Measurements from ENCODE around the gene RPS6KA5. TPM values are rescaled to one million over a fixed set of nuclear protein-coding genes. Genes with fewer than 3 reads are reported as not detected.
"Not testable (repeated sequence)": the region's sequence is repeated elsewhere in the genome, so short reads cannot be mapped to it uniquely, and the experiment has no call there.

Gene RPS6KA5
- total RNA-seq, 1 experiment from 2014 or later: 2.9 TPM

GRCh38 chr14:91046488-91047072 lies 13.9 kb downstream of the RPS6KA5 start:
- H3K4me3 ChIP-seq: no peak overlapping the region
- DNase-seq: no peak
- H3K27me3 ChIP-seq: no peaks in the 10 kb centered on the region
- H3K36me3 ChIP-seq: no peaks in the 10 kb centered on the region
- no peaks in the 10 kb centered on the region for H3K9me3 ChIP-seq

DNA sequence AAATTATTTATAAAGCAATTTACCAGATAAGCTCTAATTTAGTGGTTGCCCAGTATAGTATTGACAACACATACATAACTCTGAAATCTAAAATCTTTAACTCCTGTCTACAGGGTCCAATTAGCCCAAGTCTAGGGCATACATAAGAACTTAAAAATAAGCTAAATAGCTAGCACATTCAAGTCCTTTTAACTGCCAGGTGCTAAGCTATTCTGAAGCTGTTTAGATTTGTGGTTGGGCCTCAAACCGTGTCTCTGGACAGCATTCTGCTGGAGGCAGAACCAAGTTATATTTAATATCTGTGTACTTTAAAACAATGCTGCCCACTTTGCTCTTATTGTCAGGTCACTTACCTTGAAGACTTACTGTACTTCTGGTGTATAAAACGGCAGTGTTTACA lies 19.0 kb downstream of the RPS6KA5 start:
- H3K27me3 ChIP-seq: no peaks in the 10 kb centered on the region
- no peak for DNase-seq
- H3K36me3 ChIP-seq: no peaks in the 10 kb centered on the region
- no peak overlapping the region for H3K4me3 ChIP-seq
- H3K9me3 ChIP-seq: no peaks in the 10 kb centered on the region

DNA sequence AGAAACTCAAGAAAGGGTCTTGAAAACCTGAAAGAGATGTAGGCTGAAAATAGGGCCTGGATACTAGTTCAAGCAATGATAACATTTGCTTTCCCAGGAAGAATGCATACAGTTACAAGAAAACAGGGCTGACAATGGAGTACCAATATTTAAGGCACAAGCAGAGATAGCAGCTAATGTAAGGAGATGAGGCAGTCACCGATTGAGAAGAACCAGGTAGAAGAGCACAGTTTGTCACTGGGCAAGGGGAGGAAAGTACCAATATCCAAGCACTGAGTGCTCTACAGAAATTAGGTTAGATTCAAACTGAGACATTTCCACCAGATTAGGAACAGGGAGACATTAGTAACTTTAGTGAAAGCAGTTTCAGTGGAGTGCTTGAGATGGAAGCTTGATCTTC lies 19.9 kb downstream of the RPS6KA5 start:
- Histone ChIP-seq H3K9me3 (no peaks in the 10 kb centered on the region), H3K27me3 (no peaks in the 10 kb centered on the region)
- no peak for DNase-seq

GRCh38 chr14:91038439-91038838 lies 22.0 kb downstream of the RPS6KA5 start:
- Histone ChIP-seq H3K36me3 (no peaks in the 10 kb centered on the region), H3K4me3 (no peak overlapping the region), H3K9me3 (no peaks in the 10 kb centered on the region), H3K27me3 (no peaks in the 10 kb centered on the region)
- peak; percentile 58 for DNase-seq

More for the DNA sequence above, 19.9 kb downstream of the RPS6KA5 start:
- H3K36me3 ChIP-seq: no peaks in the 10 kb centered on the region
- no peak overlapping the region for H3K4me3 ChIP-seq

- no peaks in the 10 kb centered on the region for H3K36me3 ChIP-seq
- H3K4me3 ChIP-seq: no peak overlapping the region
- H3K9me3 ChIP-seq: no peaks in the 10 kb centered on the region
- H3K27me3 ChIP-seq: no peaks in the 10 kb centered on the region
- DNase-seq: no peak
These were observed 23.5 kb downstream of the RPS6KA5 start for GRCh38 chr14:91036741-91037469.

DNA sequence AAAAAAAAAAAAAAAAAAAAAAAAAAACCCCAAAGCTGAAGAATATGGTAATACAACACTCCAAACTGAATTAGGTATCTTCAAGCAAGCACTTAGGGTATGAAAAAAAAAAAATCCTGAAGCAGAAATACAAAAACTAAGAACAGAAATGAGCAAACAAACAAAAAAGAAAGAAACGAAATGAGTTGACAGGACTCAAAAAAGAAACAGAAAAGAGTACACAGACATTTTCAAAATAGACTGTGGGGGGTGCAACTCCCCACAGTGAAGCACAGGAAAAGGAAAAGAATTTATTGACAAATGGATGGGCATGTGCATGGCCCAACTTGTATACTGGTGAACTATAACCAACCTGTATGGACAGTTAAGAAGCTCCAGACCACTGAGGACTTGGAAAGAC lies 24.6 kb downstream of the RPS6KA5 start:
- Histone ChIP-seq H3K36me3 (no peaks in the 10 kb centered on the region), H3K4me3 (no peak overlapping the region), H3K9me3 (no peaks in the 10 kb centered on the region), H3K27me3 (no peaks in the 10 kb centered on the region)
- no peak for DNase-seq

DNA sequence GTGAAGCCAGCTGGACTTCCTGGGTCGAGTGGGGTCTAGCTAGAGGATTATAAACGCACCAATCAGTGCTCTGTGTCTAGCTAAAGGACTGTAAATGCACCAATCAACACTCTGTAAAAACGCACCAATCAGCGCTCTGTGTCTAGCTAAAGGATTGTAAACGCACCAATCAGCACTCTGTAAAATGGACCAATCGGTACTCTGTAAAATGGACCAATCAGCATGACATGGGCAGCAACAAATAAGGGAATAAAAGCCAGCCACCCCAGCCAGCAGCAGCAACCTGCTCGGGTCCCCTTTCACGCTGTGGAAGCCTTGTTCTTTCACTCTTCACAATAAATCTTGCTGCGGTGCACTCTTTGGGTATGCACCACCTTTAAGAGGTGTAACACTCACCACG lies 26.1 kb downstream of the RPS6KA5 start:
- H3K36me3 ChIP-seq, DNase-seq, H3K9me3 ChIP-seq, H3K27me3 ChIP-seq, H3K4me3 ChIP-seq: not testable (repeated sequence)

DNA sequence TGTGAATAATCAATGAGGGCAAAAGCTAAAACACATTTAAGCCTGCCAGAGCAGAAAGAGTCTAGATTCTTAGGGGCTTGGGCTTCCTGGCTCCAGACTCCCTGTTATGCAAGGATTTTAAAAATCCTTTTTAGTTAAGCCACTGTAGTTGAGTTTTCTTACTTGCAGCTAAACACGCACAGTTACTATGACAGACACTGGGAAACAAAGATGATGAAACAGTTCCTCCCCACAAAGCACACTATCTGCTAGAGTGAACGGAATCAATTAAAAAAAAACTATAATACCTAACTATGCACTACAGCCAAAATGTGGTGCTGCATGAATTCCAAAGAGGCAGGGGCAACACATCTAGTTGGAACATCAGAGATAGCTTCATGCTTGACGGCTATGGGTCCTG lies 28.2 kb downstream of the RPS6KA5 start:
- DNase-seq: no peak
- Histone ChIP-seq H3K36me3 (no peaks in the 10 kb centered on the region), H3K27me3 (no peaks in the 10 kb centered on the region), H3K4me3 (no peak overlapping the region), H3K9me3 (no peaks in the 10 kb centered on the region)

DNA sequence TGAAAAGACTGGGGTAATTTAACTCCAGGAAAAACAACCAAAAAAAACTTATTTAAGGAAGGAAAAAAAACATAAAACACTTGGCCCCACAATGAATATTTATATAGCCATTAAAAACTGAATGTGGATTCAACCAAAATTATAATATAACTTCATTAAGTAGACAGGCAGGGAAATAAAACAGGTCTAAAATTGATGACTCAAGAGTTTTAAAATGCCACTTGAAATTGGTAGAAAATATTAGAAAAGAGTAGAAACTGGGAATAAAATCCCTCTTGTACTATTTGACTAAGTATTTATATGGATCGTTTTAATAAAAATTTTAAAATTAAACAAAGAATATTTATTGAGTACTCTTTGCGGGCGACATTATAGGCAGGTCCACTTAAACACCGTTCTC lies 28.8 kb downstream of the RPS6KA5 start:
- H3K9me3 ChIP-seq: no peaks in the 10 kb centered on the region
- H3K4me3 ChIP-seq: no peak overlapping the region
- H3K36me3 ChIP-seq: no peaks in the 10 kb centered on the region
- DNase-seq: no peak
- no peaks in the 10 kb centered on the region for H3K27me3 ChIP-seq

DNA sequence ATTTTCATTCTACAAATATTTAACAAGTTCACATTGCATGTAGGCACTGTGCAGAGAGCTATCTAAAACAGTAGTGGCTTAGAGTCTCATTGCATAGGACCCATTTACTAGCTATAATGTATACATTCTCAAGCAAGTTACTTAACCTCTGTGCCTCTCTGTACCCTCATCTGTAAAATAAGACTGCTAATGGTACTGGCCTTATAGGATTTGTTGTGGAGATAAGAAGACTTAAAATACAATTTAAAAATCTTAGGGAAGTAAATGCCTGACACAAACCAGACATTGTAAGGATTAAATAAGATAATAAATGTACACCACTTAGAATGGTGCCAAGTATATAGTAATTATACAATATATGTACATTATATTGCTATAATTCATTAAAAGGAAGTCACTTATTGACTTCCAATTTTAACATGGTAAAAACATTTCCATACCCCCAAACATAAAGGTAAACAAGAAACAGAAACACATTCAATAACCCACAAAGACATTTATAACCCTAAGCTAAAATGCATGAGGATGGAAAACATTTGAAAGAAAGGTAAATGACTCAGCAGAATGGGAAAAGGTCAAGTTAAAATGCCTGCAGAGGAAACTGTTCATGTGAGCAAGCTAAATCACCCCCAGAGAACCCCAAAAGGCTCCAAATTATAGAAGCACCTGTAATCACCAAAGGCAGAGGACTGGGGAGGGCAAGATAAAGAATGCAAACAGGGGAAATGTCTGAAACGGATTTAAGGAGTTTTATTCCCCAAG lies 30.8 kb downstream of the RPS6KA5 start:
- Histone ChIP-seq H3K36me3 (no peaks in the 10 kb centered on the region), H3K27me3 (no peaks in the 10 kb centered on the region), H3K4me3 (no peak overlapping the region), H3K9me3 (no peaks in the 10 kb centered on the region)
- no peak for DNase-seq

- DNase-seq: no peak
- Histone ChIP-seq H3K36me3 (no peaks in the 10 kb centered on the region), H3K9me3 (no peaks in the 10 kb centered on the region), H3K4me3 (no peak overlapping the region), H3K27me3 (no peaks in the 10 kb centered on the region)
These were observed 32.9 kb downstream of the RPS6KA5 start for GRCh38 chr14:91027561-91027960.

- not testable (repeated sequence) for H3K36me3 ChIP-seq, H3K27me3 ChIP-seq, DNase-seq, H3K9me3 ChIP-seq
- H3K4me3 ChIP-seq: peak overlapping the region; percentile 20; the same call in 1 of the 2 replicates
These were observed 37.8 kb downstream of the RPS6KA5 start for GRCh38 chr14:91022622-91023028.

DNA sequence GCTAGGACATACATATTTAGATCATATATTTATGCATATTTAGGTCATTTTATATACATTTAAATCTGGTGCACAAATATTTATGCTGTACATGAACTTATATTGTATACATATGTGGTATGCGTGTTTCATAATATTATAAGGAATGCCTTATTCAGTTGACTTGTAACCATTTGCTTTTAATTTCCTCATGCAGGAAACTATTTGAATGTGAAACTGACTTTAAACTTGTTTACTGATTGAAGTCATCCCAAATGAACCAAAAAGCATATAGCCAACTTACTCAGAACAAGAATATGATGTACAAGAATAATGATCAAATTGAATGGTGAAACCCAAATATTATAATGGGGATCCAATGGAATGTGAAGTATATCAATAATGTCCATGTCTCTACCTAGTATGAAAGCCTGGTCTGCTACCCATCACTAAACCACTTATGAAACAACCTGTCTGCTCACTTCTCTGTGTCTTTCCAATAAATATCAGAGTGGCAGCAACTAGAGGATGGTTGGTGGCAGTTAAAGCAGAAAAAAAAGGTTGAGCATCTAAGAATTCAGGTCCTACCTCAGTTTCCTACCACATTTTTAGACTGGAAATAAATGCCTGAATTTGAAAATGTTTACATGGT lies 38.3 kb downstream of the RPS6KA5 start:
- H3K27me3 ChIP-seq: no peaks in the 10 kb centered on the region
- peak overlapping the region; percentile 20; the same call in 1 of the 2 replicates for H3K4me3 ChIP-seq
- no peaks in the 10 kb centered on the region for H3K36me3 ChIP-seq
- H3K9me3 ChIP-seq: no peaks in the 10 kb centered on the region
- DNase-seq: no peak

- Histone ChIP-seq H3K27me3 (no peaks in the 10 kb centered on the region), H3K36me3 (no peaks in the 10 kb centered on the region)
- no peak for DNase-seq
These were observed 39.3 kb downstream of the RPS6KA5 start for GRCh38 chr14:91021115-91021514.

GRCh38 chr14:91019673-91020072 lies 40.8 kb downstream of the RPS6KA5 start:
- Histone ChIP-seq H3K9me3 (no peaks in the 10 kb centered on the region), H3K36me3 (no peaks in the 10 kb centered on the region), H3K4me3 (no peak overlapping the region), H3K27me3 (no peaks in the 10 kb centered on the region)
- no peak for DNase-seq

More at GRCh38 chr14:91021115-91021514, 39.3 kb downstream of the RPS6KA5 start:
- H3K4me3 ChIP-seq: no peak overlapping the region
- H3K9me3 ChIP-seq: no peaks in the 10 kb centered on the region

- H3K9me3 ChIP-seq: no peaks in the 10 kb centered on the region
- H3K36me3 ChIP-seq: no peaks in the 10 kb centered on the region
- H3K27me3 ChIP-seq: no peaks in the 10 kb centered on the region
- no peak overlapping the region for H3K4me3 ChIP-seq
- no peak for DNase-seq
These were observed 42.0 kb downstream of the RPS6KA5 start for GRCh38 chr14:91018481-91018880.

DNA sequence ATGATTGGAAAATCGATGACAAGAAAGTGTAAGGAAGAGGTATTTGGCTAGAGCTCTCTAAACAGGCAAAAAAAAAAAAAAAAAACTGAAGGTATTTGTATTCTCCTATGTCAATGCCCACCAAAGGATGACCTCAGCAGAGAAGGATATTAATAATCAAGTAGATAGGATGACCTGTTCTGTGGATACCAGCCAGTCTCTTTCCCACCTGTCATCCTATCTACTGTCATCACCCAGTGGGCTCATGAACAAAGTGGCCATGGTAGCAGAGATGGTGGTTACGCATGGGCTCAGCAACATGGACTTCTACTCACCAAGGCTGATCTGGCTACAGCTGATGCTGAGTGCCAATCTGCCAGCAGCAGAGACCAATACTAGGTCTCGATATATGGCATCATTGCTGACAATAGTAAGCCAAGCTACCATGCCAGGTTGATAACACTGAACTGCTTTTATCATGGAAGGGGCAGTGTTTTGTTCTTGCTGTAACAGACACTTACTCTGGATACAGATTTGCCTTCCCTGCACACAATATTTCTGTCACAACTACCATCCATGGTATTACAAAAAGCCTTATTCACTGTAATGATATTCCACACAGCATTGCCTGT lies 43.5 kb downstream of the RPS6KA5 start:
- DNase-seq: no peak
- Histone ChIP-seq H3K9me3 (no peaks in the 10 kb centered on the region), H3K4me3 (no peak overlapping the region), H3K27me3 (no peaks in the 10 kb centered on the region), H3K36me3 (no peaks in the 10 kb centered on the region)
